Measurements from ENCODE around the gene RBL2.

The RBL2 gene

GRCh38 chr16:53480394-53480793 is 46.1 kb downstream of the RBL2 start:
- Mint-ChIP-seq H3K4me1 (ENCODE audit: low read depth) (peaks cover 11% of the 10 kb centered on the region), H3K27ac (no peak overlapping the region), H3K27me3 (no peaks in the 10 kb centered on the region), H3K9me3 (no peaks in the 10 kb centered on the region), H3K36me3 (ENCODE audit: low read depth) (peaks cover 96% of the 10 kb centered on the region), H3K4me3 (no peak overlapping the region)
- intact Hi-C loops (cut with micrococcal nuclease): no loop called here

DNA sequence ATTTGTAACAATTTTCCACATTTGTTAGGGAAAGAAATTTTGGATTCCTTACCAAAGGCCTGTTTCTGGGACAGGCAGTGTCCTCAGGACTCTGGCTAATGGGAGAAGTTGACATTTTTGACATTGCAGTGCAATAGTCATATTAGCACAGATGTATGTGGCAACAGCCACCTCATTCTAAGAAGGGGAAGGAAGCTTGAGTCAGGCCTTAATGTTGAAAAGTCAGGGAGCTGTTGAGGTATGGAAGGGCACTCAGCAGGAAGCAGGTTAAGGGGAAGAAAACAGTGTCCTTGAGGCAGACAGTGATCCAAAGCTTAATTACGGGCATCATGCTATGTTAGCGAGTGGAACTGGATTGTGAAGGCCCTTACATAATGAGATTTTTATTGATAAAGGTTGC is 47.9 kb downstream of the RBL2 start:
- no peaks in the 10 kb centered on the region for H3K9me3 Mint-ChIP-seq
- no peaks in the 10 kb centered on the region for H3K27me3 Mint-ChIP-seq
- no peak overlapping the region for H3K4me3 Mint-ChIP-seq
- H3K27ac Mint-ChIP-seq: peak overlapping the region; percentile 51
- H3K36me3 Mint-ChIP-seq (ENCODE audit: low read depth): peaks cover 98% of the 10 kb centered on the region
- peaks cover 11% of the 10 kb centered on the region for H3K4me1 Mint-ChIP-seq (ENCODE audit: low read depth)
- intact Hi-C loops (cut with micrococcal nuclease): no loop called here

DNA sequence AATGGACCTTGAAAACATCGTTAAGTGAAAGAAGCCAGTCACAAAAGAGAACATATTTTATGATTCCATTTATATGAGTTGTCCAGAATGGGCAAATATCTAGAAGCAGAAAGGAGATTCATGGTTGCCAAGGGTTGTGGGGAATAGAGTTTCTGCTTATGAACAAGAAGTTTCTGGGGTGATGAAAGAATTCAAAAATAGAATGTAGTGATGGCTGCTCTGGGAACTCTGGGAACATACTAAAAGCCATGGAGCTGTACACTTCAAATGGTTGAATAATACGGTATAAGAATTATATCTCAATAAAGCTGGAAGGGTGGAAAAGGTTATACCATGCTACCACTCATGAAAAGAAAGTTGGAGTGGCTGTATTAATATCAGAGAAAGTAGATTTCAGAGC is 50.3 kb downstream of the RBL2 start:
- H3K4me3 Mint-ChIP-seq: no peak overlapping the region
- H3K9me3 Mint-ChIP-seq: no peaks in the 10 kb centered on the region
- H3K36me3 Mint-ChIP-seq (ENCODE audit: low read depth): peaks cover 98% of the 10 kb centered on the region
- intact Hi-C loops (cut with micrococcal nuclease): no loop called here
- peaks cover 11% of the 10 kb centered on the region for H3K4me1 Mint-ChIP-seq (ENCODE audit: low read depth)
- no peak overlapping the region for H3K27ac Mint-ChIP-seq
- no peaks in the 10 kb centered on the region for H3K27me3 Mint-ChIP-seq

GRCh38 chr16:53486230-53486629 is 52.0 kb downstream of the RBL2 start:
- H3K4me3 Mint-ChIP-seq: no peak overlapping the region
- no peak overlapping the region for H3K27ac Mint-ChIP-seq
- H3K9me3 Mint-ChIP-seq: no peaks in the 10 kb centered on the region
- no peaks in the 10 kb centered on the region for H3K27me3 Mint-ChIP-seq
- intact Hi-C loops (cut with micrococcal nuclease): no loop called here
- H3K4me1 Mint-ChIP-seq (ENCODE audit: low read depth): peaks cover 11% of the 10 kb centered on the region
- H3K36me3 Mint-ChIP-seq (ENCODE audit: low read depth): peaks cover 98% of the 10 kb centered on the region

DNA sequence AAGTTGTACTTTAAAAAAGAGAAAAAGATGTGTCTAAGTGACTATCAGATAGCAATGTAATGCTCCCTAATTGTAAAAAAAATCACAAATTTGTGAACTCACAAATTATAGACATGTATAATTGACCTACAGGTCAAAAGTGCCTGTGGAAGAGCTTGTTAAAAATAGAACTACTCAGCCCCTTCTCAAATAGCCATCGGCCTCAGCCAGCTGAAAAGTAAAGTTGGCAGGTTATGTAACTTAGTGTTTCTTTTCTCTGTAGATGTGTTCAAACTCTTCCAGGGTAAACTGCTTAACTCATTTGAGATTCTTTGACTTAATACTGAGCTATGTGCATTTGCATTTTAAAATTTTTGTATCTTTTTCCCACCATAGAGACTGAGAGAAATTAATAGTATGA is 55.5 kb downstream of the RBL2 start:
- H3K4me1 Mint-ChIP-seq (ENCODE audit: low read depth): no peaks in the 10 kb centered on the region
- no peak overlapping the region for H3K4me3 Mint-ChIP-seq
- H3K9me3 Mint-ChIP-seq: no peaks in the 10 kb centered on the region
- H3K36me3 Mint-ChIP-seq (ENCODE audit: low read depth): peaks cover 95% of the 10 kb centered on the region
- no peaks in the 10 kb centered on the region for H3K27me3 Mint-ChIP-seq
- intact Hi-C loops (cut with micrococcal nuclease): no loop called here
- H3K27ac Mint-ChIP-seq: no peak overlapping the region

DNA sequence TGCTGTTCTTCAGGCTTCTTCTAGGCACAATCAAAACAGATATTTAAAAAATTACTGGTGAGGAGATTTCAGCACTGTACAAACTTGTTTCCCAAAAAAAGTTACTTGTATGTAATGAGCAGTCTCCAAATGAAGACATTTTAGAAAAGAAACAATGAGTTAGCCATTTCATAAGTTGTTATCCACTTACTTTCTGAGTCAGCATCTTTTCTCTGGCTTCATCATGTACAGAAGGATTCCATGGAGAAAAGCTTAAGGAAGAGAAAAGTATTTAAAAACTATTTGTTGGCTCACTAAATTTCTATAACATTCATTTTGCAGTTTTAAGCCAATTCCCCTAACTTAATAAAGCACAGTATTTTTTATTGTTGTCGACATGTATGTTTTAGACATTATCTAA is 58.2 kb downstream of the RBL2 start:
- Mint-ChIP-seq H3K9me3 (no peaks in the 10 kb centered on the region), H3K27ac (no peak overlapping the region), H3K36me3 (ENCODE audit: low read depth) (peaks cover 95% of the 10 kb centered on the region), H3K27me3 (no peaks in the 10 kb centered on the region), H3K4me3 (no peak overlapping the region), H3K4me1 (ENCODE audit: low read depth) (no peaks in the 10 kb centered on the region)
- intact Hi-C loops (cut with micrococcal nuclease): no loop called here

- Mint-ChIP-seq H3K27ac (no peak overlapping the region), H3K27me3 (no peaks in the 10 kb centered on the region), H3K4me1 (ENCODE audit: low read depth) (no peaks in the 10 kb centered on the region), H3K36me3 (ENCODE audit: low read depth) (peaks cover 78% of the 10 kb centered on the region), H3K9me3 (no peaks in the 10 kb centered on the region), H3K4me3 (no peak overlapping the region)
- intact Hi-C loops (cut with micrococcal nuclease): no loop called here
Observed at GRCh38 chr16:53494636-53495035, 60.4 kb downstream of the RBL2 start.

DNA sequence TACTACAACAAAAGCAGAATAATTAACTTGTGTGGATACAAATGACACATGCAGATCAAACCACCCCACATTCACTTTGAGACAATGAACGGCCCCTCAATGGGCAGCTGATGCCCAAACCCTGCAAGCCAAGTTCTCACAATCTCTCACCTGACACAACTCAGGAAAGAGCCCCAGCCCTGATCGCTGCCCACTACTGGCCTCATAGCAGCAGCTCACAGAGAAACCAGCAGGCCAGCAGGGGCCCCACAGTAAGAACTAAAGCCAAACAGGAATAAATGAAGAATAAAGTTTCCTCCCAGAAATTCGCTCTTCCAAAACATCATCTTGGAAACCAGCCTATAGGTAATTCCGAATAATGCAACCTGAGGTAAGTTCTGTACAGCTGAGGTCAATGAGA is 61.1 kb downstream of the RBL2 start:
- intact Hi-C loops (cut with micrococcal nuclease): no loop called here
- H3K27ac Mint-ChIP-seq: no peak overlapping the region
- no peaks in the 10 kb centered on the region for H3K4me1 Mint-ChIP-seq (ENCODE audit: low read depth)
- H3K27me3 Mint-ChIP-seq: no peaks in the 10 kb centered on the region
- H3K36me3 Mint-ChIP-seq (ENCODE audit: low read depth): peaks cover 72% of the 10 kb centered on the region
- H3K9me3 Mint-ChIP-seq: no peaks in the 10 kb centered on the region
- no peak overlapping the region for H3K4me3 Mint-ChIP-seq

DNA sequence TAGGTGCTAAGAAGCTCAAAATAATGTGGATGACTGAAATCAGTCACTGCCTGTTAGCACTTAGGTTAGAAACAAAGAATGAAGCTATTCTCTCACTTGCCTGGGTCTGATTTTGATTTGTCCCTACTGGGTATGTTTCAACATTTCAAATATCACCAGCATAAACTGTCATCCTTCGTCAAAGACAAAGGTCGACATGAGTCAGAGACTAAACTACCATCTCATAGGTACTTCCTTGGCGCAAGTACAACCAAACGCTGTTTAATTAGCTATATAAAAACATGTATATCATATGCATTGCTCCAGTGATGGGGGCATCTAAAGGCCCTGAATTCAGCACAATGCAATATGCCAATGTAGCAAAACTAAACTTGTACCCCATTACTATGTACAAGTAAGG is 64.7 kb downstream of the RBL2 start:
- intact Hi-C loops (cut with micrococcal nuclease): no loop called here
- Mint-ChIP-seq H3K9me3 (no peaks in the 10 kb centered on the region), H3K27me3 (peaks cover 3% of the 10 kb centered on the region), H3K36me3 (ENCODE audit: low read depth) (peaks cover 40% of the 10 kb centered on the region), H3K4me3 (no peak overlapping the region), H3K4me1 (ENCODE audit: low read depth) (peaks cover 24% of the 10 kb centered on the region), H3K27ac (no peak overlapping the region)

DNA sequence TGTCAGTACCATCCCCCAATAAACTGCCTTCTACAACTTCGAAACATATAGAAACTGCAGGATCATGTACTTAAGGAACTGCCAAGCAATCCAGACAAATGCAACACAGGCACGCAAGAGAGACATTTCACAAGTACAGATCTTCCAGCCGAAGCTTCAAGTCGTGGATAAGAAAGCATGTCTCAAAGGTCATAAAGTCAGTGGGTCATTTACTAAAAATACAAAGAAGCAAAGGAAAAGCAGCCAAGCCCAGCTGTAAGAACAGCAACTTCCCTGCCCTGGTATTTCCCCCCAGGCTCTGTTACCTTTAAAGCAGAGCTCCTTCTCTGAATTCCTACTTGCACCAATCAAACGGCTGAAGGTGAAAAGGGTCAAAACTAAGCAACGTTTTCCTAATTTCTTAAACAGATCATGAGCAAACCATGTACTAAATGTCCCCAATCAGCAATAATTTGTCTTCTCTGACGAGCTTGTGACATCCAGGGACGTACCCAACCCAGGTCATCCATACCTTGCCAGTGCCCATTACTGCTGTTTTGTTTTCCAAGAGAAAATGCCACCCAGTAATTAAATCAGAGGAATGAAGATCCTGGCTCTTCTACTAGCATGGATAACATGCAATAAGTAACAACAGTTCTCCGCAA is 67.1 kb downstream of the RBL2 start:
- H3K4me3 Mint-ChIP-seq: no peak overlapping the region
- no peak overlapping the region for H3K27ac Mint-ChIP-seq
- H3K4me1 Mint-ChIP-seq (ENCODE audit: low read depth): peaks cover 33% of the 10 kb centered on the region
- no peaks in the 10 kb centered on the region for H3K9me3 Mint-ChIP-seq
- intact Hi-C loops (cut with micrococcal nuclease): loop anchor here (5.0 kb wide), 1 partner anchor 369 kb away; no protein-coding TSS in a partner anchor
- peaks cover 10% of the 10 kb centered on the region for H3K27me3 Mint-ChIP-seq
- peaks cover 16% of the 10 kb centered on the region for H3K36me3 Mint-ChIP-seq (ENCODE audit: low read depth)

DNA sequence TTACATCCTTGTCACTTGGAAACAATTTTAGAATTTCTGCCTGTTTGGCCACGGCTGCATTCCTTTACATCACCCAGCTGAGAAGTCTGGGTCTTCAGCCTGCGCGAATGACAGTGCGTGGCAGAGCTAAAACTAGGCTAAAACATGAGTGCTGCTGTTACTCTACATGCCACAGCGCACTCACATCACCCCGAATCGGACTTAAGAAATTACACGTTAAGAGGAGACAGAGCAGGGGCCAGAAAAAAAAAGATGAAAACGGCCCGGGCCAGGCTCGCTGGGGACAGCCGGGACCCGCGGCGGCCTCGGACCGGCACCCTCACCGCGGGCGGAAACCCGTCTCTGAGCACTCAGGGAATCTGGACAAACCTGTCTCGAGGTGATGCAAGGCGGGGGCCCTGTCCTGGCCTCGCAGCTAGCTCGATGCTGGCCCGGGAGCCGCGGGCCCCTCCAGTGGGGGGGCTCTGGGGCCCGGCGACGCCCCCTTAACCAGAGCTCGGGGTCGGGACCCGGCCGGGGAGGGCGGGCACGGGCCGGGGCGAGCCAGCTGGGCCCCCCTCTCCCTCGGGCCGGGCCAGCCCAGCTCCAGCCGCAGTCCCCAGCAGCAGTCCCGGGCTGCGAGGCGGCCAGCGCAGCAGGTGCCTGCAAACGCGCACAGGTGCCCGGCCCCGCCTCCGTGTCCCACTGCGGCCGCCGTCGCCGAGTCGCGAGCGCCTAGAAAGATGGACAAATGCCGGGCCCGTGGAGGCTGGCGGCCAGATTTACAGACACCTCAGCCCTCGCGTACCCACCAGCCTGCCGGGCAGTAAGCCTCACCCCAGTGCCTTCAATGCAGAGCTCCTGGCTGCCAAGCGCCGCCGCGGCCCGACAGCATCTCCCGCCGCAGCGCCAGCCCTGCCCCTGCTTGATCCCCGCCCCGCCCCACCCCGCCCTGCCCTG is 68.3 kb downstream of the RBL2 start, which contains the start of gene AKTIP:
TSS of gene AKTIP (minus strand) at position 879 of the 939 bp plus-strand sequence. CDS start 2,950 bp downstream, outside the sequence.
- Mint-ChIP-seq H3K4me3 (peak within 1 kb of the TSS; percentile 91), H3K9me3 (no peaks in the 10 kb centered on the region), H3K36me3 (ENCODE audit: low read depth) (peaks cover 3% of the 10 kb centered on the region), H3K27ac (peak within 1 kb of the TSS; percentile 93), H3K4me1 (ENCODE audit: low read depth) (peaks cover 33% of the 10 kb centered on the region), H3K27me3 (peaks cover 13% of the 10 kb centered on the region)
- intact Hi-C loops (cut with micrococcal nuclease): loop anchor here (2.0 to 5.0 kb wide), 2 partner anchors 68 to 370 kb away; partner anchors contain the start of gene RBL2

- H3K4me1 Mint-ChIP-seq (ENCODE audit: low read depth): peaks cover 33% of the 10 kb centered on the region
Observed at GRCh38 chr16:53503270-53503923, 69.1 kb downstream of the RBL2 start.

GRCh38 chr16:53503991-53504663 is 69.9 kb downstream of the RBL2 start:
- Mint-ChIP-seq H3K27ac (peak overlapping the region; percentile 93), H3K36me3 (ENCODE audit: low read depth) (no peaks in the 10 kb centered on the region), H3K4me1 (ENCODE audit: low read depth) (peaks cover 33% of the 10 kb centered on the region), H3K27me3 (peaks cover 17% of the 10 kb centered on the region), H3K4me3 (peak overlapping the region; percentile 91), H3K9me3 (no peaks in the 10 kb centered on the region)
- intact Hi-C loops (cut with micrococcal nuclease): loop anchor here (2.0 to 5.0 kb wide), 2 partner anchors 69 to 372 kb away; partner anchors contain the start of gene RBL2

More at GRCh38 chr16:53503270-53503923, 69.1 kb downstream of the RBL2 start:
- Mint-ChIP-seq H3K27me3 (peaks cover 15% of the 10 kb centered on the region), H3K9me3 (no peaks in the 10 kb centered on the region), H3K36me3 (ENCODE audit: low read depth) (no peaks in the 10 kb centered on the region), H3K4me3 (peak overlapping the region; percentile 91), H3K27ac (peak overlapping the region; percentile 93)
- intact Hi-C loops (cut with micrococcal nuclease): loop anchor here (2.0 to 5.0 kb wide), 2 partner anchors 69 to 371 kb away; partner anchors contain the start of gene RBL2
